DND-41 (cell line): ENCODE results near the gene SLC12A5.
A peak's percentile ranks its signal among the peaks of the same experiment; 100 is the strongest.

Experiments
- ATAC-seq: fragments of 200-7000 bp; cut with Tn5 transposase; 3 replicates; pipeline ENCODE4 v1.9.1; 2021; ENCODE audit warnings: low read depth; ENCODE audit not compliant: insufficient read depth
- DNase-seq: peaks from one replicate; pipeline ENCODE4 v3.0.0-alpha.2; 2020
- H2AFZ ChIP-seq: 2 replicates; pipeline ENCODE4 v1.6.0; 2012; ENCODE audit warnings: low read depth, low read length
- H3K27ac ChIP-seq: 2 replicates; pipeline ENCODE4 v1.5.1; 2012; ENCODE audit warnings: low read length, inconsistent platforms
- H3K27me3 ChIP-seq: fragments of 200-600 bp; sonication (generic); 2 replicates; pipeline ENCODE4 v1.6.0; 2012; ENCODE audit warnings: low read length, mild to moderate bottlenecking, inconsistent platforms; ENCODE audit not compliant: insufficient read depth, poor library complexity
- H3K36me3 ChIP-seq: 2 replicates; pipeline ENCODE4 v1.5.1; 2012; ENCODE audit warnings: low read length, inconsistent platforms; ENCODE audit not compliant: insufficient read depth
- H3K4me1 ChIP-seq: 2 replicates; pipeline ENCODE4 v1.5.1; 2012; ENCODE audit warnings: mild to moderate bottlenecking, low read length; ENCODE audit not compliant: insufficient read depth
- H3K4me2 ChIP-seq: 2 replicates; pipeline ENCODE4 v1.6.0; 2012; ENCODE audit warnings: mild to moderate bottlenecking, moderate library complexity, low read length, inconsistent platforms; ENCODE audit not compliant: insufficient read depth
- H3K4me3 ChIP-seq, 2 experiments: fragments of 200-600 bp in 1 of 2; shearing (Covaris generic) in 1 of 2; 2 replicates each; pipeline ENCODE4 v1.5.1; 2012 to 2016; ENCODE audit warnings: inconsistent platforms in 2 of 2, low read length in 2 of 2, mild to moderate bottlenecking in 2 of 2, low read depth in 1 of 2, moderate library complexity in 1 of 2
- H3K79me2 ChIP-seq: 2 replicates; pipeline ENCODE4 v1.6.0; 2012; ENCODE audit warnings: low read length, inconsistent platforms; ENCODE audit not compliant: insufficient read depth
- H3K9ac ChIP-seq: 2 replicates; pipeline ENCODE4 v1.6.0; 2012; ENCODE audit warnings: low read depth, mild to moderate bottlenecking, inconsistent platforms, low read length, moderate library complexity
- H3K9me3 ChIP-seq: 2 replicates; pipeline ENCODE4 v1.5.1; 2012; ENCODE audit warnings: low read length, moderate library complexity, mild to moderate bottlenecking, inconsistent platforms; ENCODE audit not compliant: insufficient read depth, severe bottlenecking
- H4K20me1 ChIP-seq: 2 replicates; pipeline ENCODE4 v1.6.0; 2012; ENCODE audit warnings: low read length; ENCODE audit not compliant: insufficient read depth
- CTCF ChIP-seq: IDR thresholded peaks from 2 replicates; pipeline ENCODE4 v1.5.1; 2012; ENCODE audit warnings: borderline replicate concordance, low read length, moderate library complexity, mild to moderate bottlenecking; ENCODE audit not compliant: poor library complexity, severe bottlenecking; ENCODE audit errors: extremely low read depth
- EZH2 ChIP-seq: IDR thresholded peaks from 3 replicates; pipeline ENCODE4 v1.6.1; 2012; ENCODE audit warnings: borderline replicate concordance, low read depth, mild to moderate bottlenecking, moderate library complexity, low read length, inconsistent platforms; ENCODE audit not compliant: severe bottlenecking

SLC12A5 gene

DNA sequence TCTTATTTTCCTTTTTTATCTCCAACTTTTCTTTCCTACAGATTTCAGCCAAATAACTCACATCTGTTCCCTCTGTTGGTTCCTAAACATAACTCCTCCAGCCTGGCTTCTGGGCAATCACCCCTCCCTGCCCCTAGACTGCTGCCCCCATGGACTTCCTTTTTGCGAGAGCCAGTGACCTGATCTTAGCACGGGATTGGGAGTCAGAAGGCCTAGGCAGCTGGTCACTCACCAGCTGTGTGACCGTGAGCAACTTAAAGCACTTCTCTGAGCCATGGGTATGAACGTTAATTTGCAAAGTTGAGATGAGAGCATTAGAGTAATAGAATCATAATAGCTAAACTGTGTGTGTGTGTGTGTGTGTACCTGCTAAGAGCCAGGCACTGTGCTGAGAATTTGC is 24.8 kb upstream of the SLC12A5 start:
- Histone ChIP-seq H3K4me2 (peak overlapping the region; percentile 47), H3K79me2 (no peaks in the 10 kb centered on the region), H3K9me3 (no peaks in the 10 kb centered on the region), H3K27ac (peak overlapping the region; percentile 76), H3K27me3 (no peaks in the 10 kb centered on the region), H4K20me1 (peaks cover 9% of the 10 kb centered on the region), H2AFZ (no peak overlapping the region), H3K9ac (0 out of 2 replicates have a peak overlapping the region, but pooled peaks have one; percentile 3), H3K4me1 (peaks cover 48% of the 10 kb centered on the region), H3K36me3 (no peaks in the 10 kb centered on the region), H3K4me3 (0 out of 4 replicates have a peak overlapping the region, but pooled peaks of 1 of the 2 experiments have one; percentile 3)
- DNase-seq (no peak), ATAC-seq (no peak)
- TF ChIP-seq EZH2, result no peak
- no peak for TF ChIP-seq CTCF

DNA sequence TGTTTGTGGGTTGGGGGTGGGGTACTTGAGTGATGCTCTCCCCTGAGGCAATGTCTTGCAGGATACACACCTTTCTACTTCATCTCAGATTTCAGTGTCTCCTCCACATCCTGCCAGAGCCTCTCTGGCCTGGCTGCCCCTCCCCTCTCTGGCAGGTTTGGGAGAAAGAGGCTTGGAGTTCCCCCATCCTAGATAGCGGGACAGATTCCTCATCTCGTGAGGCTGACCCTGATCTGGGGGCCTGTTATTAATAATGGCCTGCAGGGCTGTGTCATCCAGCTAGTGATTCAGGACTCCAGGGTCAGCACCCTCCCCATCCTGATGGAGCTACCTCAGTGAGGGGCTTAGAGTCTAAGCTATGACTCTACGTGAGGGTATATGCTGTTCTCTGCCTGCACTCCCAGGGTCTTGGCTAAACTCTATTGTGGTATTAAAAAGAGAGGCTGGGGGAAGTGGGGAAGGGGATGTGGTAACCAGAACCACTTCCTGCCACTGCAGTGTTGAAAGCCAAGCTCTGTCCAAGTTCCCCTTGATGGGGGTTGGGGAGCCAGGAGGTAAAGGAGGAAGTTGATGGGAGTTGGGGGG is 24.0 kb upstream of the SLC12A5 start:
- Histone ChIP-seq H3K4me3 (0 out of 4 replicates have a peak overlapping the region, but pooled peaks of 1 of the 2 experiments have one; percentile 3), H3K27ac (peak overlapping the region; percentile 76), H3K36me3 (no peaks in the 10 kb centered on the region), H3K79me2 (no peaks in the 10 kb centered on the region), H3K4me2 (peak overlapping the region; percentile 47), H4K20me1 (peaks cover 9% of the 10 kb centered on the region), H3K27me3 (no peaks in the 10 kb centered on the region), H3K4me1 (peaks cover 51% of the 10 kb centered on the region), H2AFZ (no peak overlapping the region), H3K9ac (peak overlapping the region; percentile 27), H3K9me3 (no peaks in the 10 kb centered on the region)
- DNase-seq (peak; percentile 94), ATAC-seq (peak; percentile 95)
- TF ChIP-seq CTCF (no peak), EZH2 (no peak)

GRCh38 chr20:46006022-46006705 is 22.9 kb upstream of the SLC12A5 start:
- Histone ChIP-seq H3K4me1 (peaks cover 51% of the 10 kb centered on the region), H2AFZ (no peak overlapping the region), H3K36me3 (no peaks in the 10 kb centered on the region), H3K27me3 (no peaks in the 10 kb centered on the region), H3K79me2 (no peaks in the 10 kb centered on the region), H3K4me3 (no peak overlapping the region), H3K27ac (no peak overlapping the region), H3K9me3 (no peaks in the 10 kb centered on the region), H3K4me2 (no peak overlapping the region), H3K9ac (no peak overlapping the region), H4K20me1 (peaks cover 9% of the 10 kb centered on the region)
- TF ChIP-seq EZH2 (no peak), CTCF (no peak)
- DNase-seq (no peak), ATAC-seq (no peak)
